Fibroblast of villous mesenchyme (primary cell): ENCODE measurements around the gene RTN4. TPM values are rescaled to one million over a fixed set of nuclear protein-coding genes. Genes with fewer than 3 reads are reported as not detected.

Experiments
- DNase-seq: peaks from one replicate; pipeline ENCODE4 v3.0.0-alpha.2; 2010; ENCODE audit warnings: low read depth
- H3K4me3 ChIP-seq: 2 replicates; pipeline ENCODE4 v1.5.1; 2011; ENCODE audit warnings: low read depth, mild to moderate bottlenecking, low read length
- total RNA-seq: library from RNA; depleted of rRNA; stranded (reverse); fragments of >200 nt; gene quantifications from 2 replicates; pipeline ENCODE4 v1.2.3, GENCODE V29; 2012
- TF ChIP-seq, protein P1 (sequence below): IDR thresholded peaks from 2 replicates; pipeline ENCODE4 v1.5.1; 2012; ENCODE audit warnings: low read depth, mild to moderate bottlenecking, low read length; ENCODE audit not compliant: insufficient read depth

RTN4 gene
- total RNA-seq, 1 donor, result 262 TPM

- TF ChIP-seq, protein P1, sequence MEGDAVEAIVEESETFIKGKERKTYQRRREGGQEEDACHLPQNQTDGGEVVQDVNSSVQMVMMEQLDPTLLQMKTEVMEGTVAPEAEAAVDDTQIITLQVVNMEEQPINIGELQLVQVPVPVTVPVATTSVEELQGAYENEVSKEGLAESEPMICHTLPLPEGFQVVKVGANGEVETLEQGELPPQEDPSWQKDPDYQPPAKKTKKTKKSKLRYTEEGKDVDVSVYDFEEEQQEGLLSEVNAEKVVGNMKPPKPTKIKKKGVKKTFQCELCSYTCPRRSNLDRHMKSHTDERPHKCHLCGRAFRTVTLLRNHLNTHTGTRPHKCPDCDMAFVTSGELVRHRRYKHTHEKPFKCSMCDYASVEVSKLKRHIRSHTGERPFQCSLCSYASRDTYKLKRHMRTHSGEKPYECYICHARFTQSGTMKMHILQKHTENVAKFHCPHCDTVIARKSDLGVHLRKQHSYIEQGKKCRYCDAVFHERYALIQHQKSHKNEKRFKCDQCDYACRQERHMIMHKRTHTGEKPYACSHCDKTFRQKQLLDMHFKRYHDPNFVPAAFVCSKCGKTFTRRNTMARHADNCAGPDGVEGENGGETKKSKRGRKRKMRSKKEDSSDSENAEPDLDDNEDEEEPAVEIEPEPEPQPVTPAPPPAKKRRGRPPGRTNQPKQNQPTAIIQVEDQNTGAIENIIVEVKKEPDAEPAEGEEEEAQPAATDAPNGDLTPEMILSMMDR, result no peak
- H3K4me3 ChIP-seq, result no peak overlapping the region
- no peak for DNase-seq
Measured at GRCh38 chr2:54983345-54984220, 66.7 kb downstream of the RTN4 start.

GRCh38 chr2:54981385-54981784 is 68.9 kb downstream of the RTN4 start:
- no peak for DNase-seq
- TF ChIP-seq, protein P1, result no peak
- H3K4me3 ChIP-seq, result no peak overlapping the region

DNA sequence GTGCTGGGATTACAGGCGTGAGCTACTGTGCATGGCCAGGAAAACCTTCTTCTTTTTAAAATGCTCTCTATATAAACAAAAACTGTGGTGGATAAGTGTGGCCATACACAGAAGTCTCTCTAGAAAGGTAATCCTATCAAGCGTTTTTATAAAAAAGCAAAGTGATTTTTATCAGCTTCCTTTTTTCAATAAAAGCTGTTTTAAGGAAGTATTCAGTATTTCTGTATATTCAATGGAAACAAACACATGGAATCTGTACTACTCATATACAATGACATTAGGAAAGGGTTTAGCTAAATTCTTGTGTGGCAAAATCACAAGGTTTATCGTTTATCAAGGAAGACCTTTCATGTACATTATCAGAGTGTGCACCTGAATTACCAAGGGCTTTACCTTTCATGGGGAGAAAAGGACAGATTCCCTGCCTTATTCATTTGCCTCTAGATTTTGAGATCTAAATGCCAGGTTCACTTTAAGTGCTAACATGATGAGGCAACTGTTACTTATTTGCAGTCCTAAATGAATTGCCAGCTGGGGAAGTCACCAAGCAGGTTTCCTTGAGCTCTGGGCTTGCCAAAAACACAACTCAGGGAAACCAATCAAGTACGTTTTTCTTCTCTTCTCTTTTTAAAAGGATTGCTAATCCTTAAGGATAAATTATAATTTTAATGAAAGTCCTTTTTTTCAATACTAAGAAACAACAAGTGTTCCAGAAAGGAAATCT is 70.8 kb downstream of the RTN4 start:
- TF ChIP-seq, protein P1, result no peak
- no peak for DNase-seq
- no peak overlapping the region for H3K4me3 ChIP-seq

- TF ChIP-seq, protein P1, result no peak
Measured at GRCh38 chr2:54977149-54977548, 73.1 kb downstream of the RTN4 start.

GRCh38 chr2:54975598-54976492 is 74.4 kb downstream of the RTN4 start:
- TF ChIP-seq, protein P1, result no peak
- no peak overlapping the region for H3K4me3 ChIP-seq
- DNase-seq, result no peak

More at GRCh38 chr2:54977149-54977548, 73.1 kb downstream of the RTN4 start:
- H3K4me3 ChIP-seq, result no peak overlapping the region
- DNase-seq, result peak; percentile 38

DNA sequence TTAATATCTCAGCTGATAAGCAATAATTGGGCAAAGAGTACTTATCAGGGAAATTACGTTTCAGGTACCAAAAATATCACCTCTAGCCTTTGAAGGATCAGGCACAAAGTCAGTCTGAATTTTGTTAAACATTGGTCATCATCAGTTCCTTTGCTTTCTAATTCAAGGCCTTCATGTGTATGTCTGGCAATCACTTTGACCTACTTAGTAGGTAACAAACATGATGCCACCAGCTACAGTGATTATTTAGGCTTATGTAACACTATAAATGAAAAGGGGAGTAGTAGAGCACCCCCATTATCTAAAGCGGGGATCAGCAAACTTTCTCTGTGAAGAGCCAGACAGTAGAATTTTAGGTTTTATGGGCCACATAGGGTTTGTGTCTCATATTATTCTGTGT is 75.1 kb downstream of the RTN4 start:
- DNase-seq, result no peak
- H3K4me3 ChIP-seq, result no peak overlapping the region
- TF ChIP-seq, protein P1, result no peak
